ENCODE results near the gene SH3BGRL2.

DNA sequence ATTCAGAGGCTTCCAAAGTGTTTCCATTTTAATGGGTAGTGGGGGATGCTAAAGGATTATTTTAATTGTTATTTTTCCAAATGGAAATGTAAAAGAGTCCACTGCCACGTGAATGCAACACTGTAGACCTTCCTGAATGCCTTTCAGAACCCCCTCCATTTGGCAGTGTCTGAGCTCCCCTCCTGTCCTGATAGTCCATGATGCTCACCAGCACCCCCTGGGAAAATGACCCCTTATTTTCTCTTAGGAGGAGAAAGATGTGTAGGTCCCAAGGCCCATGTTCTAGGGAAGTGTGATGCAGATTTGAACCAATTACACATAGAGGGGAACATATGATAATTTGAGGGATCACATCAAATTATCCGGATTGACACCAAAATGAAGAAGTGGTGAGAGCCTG is 46.8 kb upstream of the SH3BGRL2 start:
- TF ChIP-seq, protein P1, sequence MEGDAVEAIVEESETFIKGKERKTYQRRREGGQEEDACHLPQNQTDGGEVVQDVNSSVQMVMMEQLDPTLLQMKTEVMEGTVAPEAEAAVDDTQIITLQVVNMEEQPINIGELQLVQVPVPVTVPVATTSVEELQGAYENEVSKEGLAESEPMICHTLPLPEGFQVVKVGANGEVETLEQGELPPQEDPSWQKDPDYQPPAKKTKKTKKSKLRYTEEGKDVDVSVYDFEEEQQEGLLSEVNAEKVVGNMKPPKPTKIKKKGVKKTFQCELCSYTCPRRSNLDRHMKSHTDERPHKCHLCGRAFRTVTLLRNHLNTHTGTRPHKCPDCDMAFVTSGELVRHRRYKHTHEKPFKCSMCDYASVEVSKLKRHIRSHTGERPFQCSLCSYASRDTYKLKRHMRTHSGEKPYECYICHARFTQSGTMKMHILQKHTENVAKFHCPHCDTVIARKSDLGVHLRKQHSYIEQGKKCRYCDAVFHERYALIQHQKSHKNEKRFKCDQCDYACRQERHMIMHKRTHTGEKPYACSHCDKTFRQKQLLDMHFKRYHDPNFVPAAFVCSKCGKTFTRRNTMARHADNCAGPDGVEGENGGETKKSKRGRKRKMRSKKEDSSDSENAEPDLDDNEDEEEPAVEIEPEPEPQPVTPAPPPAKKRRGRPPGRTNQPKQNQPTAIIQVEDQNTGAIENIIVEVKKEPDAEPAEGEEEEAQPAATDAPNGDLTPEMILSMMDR (conservative IDR thresholded peaks at IDR 0.05; ENCODE audit: low read depth in 2 of 2), result peak; percentile 15 to 34; a peak in 3 of 4 replicates
- TF ChIP-seq ZNF331 (CRISPR knock-in tag; IDR thresholded peaks at IDR 0.05; ENCODE audit: low read depth) (no peak), EZH2 (IDR thresholded peaks at IDR 0.05; ENCODE audit: low read depth, unreplicated experiment) (no peak), POLR2AphosphoS5 (IDR thresholded peaks at IDR 0.05; ENCODE audit: low read depth) (no peak), JUNB (IDR thresholded peaks at IDR 0.05; ENCODE audit: unreplicated experiment) (no peak), EZH2phosphoT487 (IDR thresholded peaks at IDR 0.05; ENCODE audit: unreplicated experiment) (no peak), ZNF114 (CRISPR knock-in tag; IDR thresholded peaks at IDR 0.05) (no peak), NANOG (IDR thresholded peaks at IDR 0.05; ENCODE audit: borderline replicate concordance) (no peak)
- TF ChIP-seq, protein P2, sequence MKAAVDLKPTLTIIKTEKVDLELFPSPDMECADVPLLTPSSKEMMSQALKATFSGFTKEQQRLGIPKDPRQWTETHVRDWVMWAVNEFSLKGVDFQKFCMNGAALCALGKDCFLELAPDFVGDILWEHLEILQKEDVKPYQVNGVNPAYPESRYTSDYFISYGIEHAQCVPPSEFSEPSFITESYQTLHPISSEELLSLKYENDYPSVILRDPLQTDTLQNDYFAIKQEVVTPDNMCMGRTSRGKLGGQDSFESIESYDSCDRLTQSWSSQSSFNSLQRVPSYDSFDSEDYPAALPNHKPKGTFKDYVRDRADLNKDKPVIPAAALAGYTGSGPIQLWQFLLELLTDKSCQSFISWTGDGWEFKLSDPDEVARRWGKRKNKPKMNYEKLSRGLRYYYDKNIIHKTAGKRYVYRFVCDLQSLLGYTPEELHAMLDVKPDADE (IDR thresholded peaks at IDR 0.05), result no peak
